Tibial artery (tissue), 4 donors: ENCODE results near the gene RIPK3.

ENCODE experiments used
- DNase-seq, 2 donors: peaks; one replicate each; pipeline ENCODE4 v3.0.0-alpha.2; 2019
- H3K27ac ChIP-seq, 2 donors: fragments of 200-600 bp; sonication (generic) in 1 of 2; 1 replicate in 1 of 2; 2 replicates in 1 of 2; pipeline ENCODE4 v1.5.1; 2018 to 2019; ENCODE audit warnings: mild to moderate bottlenecking in 1 of 2
- H3K27me3 ChIP-seq, 2 donors: fragments of 200-600 bp; sonication (generic) in 1 of 2; one replicate each; pipeline versions ENCODE4 v1.5.1 to v1.6.0; 2016 to 2019
- H3K36me3 ChIP-seq, 3 donors: fragments of 200-600 bp; sonication (generic) in 2 of 3; one replicate each; pipeline ENCODE4 v1.5.1; 2016 to 2019; ENCODE audit warnings: mild to moderate bottlenecking in 2 of 3
- H3K4me1 ChIP-seq, 4 donors: fragments of 200-600 bp; sonication (generic) in 2 of 4; 1 replicate in 3 of 4; 2 replicates in 1 of 4; pipeline ENCODE4 v1.5.1; 2016 to 2019
- H3K4me3 ChIP-seq, 2 donors: fragments of 200-600 bp; sonication (generic) in 1 of 2; 1 replicate in 1 of 2; 2 replicates in 1 of 2; pipeline ENCODE4 v1.5.1; 2018 to 2019; ENCODE audit warnings: mild to moderate bottlenecking in 2 of 2
- H3K9me3 ChIP-seq, 3 donors: fragments of 200-600 bp; sonication (generic) in 1 of 3; one replicate each; pipeline ENCODE4 v1.5.1; 2016 to 2019
- intact Hi-C: fragments of 100-400 bp; cut with DNase I; formaldehyde crosslinking; loops from one replicate; pipeline ENCODE4 v1.15.0; 2023; ENCODE audit warnings: low total_unique reads
- TF ChIP-seq, protein P1 (sequence below), 2 experiments: fragments of 200-600 bp in 1 of 2; fragments of 450-650 bp in 1 of 2; IDR thresholded peaks; one replicate each; pipeline ENCODE4 v1.5.1; 2017 to 2019; ENCODE audit warnings: antibody characterized with exemption in 2 of 2, mild to moderate bottlenecking in 1 of 2, moderate library complexity in 1 of 2

Gene RIPK3

DNA sequence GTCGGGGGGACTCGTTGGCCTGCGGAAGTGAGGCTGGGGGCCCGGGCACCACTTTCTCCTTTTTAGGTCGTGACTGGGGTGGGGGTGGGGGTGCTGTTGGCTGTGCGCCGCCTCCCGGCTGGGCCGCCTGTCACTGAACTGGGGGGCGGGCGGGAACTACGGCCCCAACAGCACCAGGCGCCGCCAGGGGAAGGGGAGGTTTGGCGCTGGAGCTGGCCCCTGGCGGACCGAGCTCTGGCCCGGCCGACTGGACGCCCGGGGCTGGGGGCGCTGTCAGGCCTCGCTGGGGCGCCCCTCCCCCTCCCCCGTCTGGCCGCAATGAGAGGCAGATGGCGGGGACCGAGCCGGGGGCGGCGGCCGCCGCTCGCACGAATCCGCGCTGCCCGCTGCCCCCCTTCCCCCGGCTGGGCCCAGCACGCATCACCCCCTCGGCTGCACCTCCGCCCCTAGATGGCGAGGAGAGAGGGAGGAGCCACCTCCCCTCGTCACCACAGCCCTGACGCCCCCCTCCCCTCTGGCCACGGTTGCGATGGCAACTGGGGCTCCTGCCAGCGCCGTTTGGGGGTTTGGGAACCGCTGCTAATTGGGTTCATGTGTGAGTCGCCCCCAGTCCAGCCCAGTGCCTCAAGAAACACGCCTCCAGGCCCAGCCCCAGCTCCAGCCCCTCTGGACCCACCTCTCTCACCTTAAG, 28.9 kb upstream of the RIPK3 start:
- H3K4me3 ChIP-seq: peak overlapping the region; percentile 74 to 84
- peak; percentile 46 to 81 for DNase-seq
- H3K27ac ChIP-seq: peak overlapping the region; percentile 97 to 98
- no peaks in the 10 kb centered on the region for H3K27me3 ChIP-seq
- no peaks in the 10 kb centered on the region for H3K9me3 ChIP-seq
- peaks cover 0 to 43% (median 27%) of the 10 kb centered on the region in 4 donors for H3K4me1 ChIP-seq
- peaks cover 4 to 20% (median 19%) of the 10 kb centered on the region in 3 donors for H3K36me3 ChIP-seq
- TF ChIP-seq, protein P1, sequence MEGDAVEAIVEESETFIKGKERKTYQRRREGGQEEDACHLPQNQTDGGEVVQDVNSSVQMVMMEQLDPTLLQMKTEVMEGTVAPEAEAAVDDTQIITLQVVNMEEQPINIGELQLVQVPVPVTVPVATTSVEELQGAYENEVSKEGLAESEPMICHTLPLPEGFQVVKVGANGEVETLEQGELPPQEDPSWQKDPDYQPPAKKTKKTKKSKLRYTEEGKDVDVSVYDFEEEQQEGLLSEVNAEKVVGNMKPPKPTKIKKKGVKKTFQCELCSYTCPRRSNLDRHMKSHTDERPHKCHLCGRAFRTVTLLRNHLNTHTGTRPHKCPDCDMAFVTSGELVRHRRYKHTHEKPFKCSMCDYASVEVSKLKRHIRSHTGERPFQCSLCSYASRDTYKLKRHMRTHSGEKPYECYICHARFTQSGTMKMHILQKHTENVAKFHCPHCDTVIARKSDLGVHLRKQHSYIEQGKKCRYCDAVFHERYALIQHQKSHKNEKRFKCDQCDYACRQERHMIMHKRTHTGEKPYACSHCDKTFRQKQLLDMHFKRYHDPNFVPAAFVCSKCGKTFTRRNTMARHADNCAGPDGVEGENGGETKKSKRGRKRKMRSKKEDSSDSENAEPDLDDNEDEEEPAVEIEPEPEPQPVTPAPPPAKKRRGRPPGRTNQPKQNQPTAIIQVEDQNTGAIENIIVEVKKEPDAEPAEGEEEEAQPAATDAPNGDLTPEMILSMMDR (IDR thresholded peaks at IDR 0.05): peak in 1 of 2 experiments; percentile 5
- intact Hi-C loops: no loop called here

DNA sequence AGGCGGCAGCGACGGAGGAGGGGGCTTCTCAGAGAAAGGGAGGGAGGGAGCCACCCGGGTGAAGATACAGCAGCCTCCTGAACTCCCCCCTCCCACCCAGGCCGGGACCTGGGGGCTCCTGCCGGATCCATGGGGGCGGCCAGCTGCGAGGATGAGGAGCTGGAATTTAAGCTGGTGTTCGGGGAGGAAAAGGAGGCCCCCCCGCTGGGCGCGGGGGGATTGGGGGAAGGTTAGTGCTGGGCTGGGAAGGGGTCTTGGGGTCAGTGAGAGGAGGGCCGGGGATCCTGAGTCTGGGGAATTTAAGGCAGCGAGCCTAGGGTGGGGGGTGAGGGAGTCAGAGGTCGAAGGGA, 28.4 kb upstream of the RIPK3 start:
- TF ChIP-seq, protein P1 (IDR thresholded peaks at IDR 0.05): no peak
- peaks cover 0 to 43% (median 27%) of the 10 kb centered on the region in 4 donors for H3K4me1 ChIP-seq
- intact Hi-C loops: no loop called here
- DNase-seq: no peak
- H3K4me3 ChIP-seq: peak overlapping the region; percentile 74 to 84
- no peaks in the 10 kb centered on the region for H3K27me3 ChIP-seq
- peaks cover 0 to 14% (median 14%) of the 10 kb centered on the region in 3 donors for H3K36me3 ChIP-seq
- H3K9me3 ChIP-seq: no peaks in the 10 kb centered on the region
- H3K27ac ChIP-seq: peak overlapping the region; percentile 97 to 98

DNA sequence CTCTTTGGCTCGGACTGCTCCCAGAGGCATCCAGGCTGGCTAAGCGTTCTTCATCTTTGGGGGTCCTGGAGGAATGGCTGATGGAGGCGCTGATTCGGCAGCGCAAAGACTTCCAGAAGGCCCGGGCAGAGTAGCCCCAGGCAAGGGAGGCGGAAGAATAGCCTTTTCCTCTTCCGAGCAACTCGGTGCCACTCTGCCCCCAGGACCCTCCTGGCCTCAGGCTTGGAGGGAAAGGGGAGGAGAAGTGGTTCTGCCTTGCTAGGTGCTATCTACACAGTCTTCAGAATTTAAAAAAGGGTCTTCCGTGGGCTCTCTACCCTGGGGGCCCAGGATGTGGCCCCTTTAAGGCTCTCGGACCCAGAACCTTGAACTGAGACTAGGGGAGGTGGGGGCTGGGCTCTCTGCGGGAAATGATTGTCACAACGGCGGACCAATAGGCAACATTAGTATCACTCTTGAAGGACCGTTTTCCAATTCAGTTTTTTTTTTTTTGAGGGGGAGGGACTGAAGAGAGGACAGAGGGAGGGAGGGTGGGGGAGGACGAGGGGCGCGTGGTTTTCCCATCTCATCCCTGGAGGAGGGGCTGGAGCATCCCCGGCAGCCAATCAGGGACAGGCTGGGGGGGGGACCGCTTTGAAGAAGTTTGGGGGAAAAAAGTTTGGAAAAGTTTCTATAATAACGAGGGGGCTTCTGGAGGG, 27.9 kb upstream of the RIPK3 start, which contains the start of gene NFATC4:
NFATC4 (plus strand) TSS at position 671 of the 698 bp plus-strand sequence. CDS start 157 bp downstream, outside the sequence.
- Histone ChIP-seq H3K4me1 (peaks cover 0 to 40% (median 26%) of the 10 kb centered on the region in 4 donors), H3K9me3 (no peaks in the 10 kb centered on the region), H3K27me3 (no peaks in the 10 kb centered on the region), H3K27ac (peak within 1 kb of the TSS; percentile 97 to 98), H3K36me3 (peaks cover 0 to 9% (median 9%) of the 10 kb centered on the region in 3 donors), H3K4me3 (peak within 1 kb of the TSS; percentile 74 to 84)
- DNase-seq: peak; percentile 88 to 92
- intact Hi-C loops: loop anchor here (2.0 kb wide), 1 partner anchor 63 kb away; no protein-coding TSS in a partner anchor
- TF ChIP-seq, protein P1 (IDR thresholded peaks at IDR 0.05): no peak

DNA sequence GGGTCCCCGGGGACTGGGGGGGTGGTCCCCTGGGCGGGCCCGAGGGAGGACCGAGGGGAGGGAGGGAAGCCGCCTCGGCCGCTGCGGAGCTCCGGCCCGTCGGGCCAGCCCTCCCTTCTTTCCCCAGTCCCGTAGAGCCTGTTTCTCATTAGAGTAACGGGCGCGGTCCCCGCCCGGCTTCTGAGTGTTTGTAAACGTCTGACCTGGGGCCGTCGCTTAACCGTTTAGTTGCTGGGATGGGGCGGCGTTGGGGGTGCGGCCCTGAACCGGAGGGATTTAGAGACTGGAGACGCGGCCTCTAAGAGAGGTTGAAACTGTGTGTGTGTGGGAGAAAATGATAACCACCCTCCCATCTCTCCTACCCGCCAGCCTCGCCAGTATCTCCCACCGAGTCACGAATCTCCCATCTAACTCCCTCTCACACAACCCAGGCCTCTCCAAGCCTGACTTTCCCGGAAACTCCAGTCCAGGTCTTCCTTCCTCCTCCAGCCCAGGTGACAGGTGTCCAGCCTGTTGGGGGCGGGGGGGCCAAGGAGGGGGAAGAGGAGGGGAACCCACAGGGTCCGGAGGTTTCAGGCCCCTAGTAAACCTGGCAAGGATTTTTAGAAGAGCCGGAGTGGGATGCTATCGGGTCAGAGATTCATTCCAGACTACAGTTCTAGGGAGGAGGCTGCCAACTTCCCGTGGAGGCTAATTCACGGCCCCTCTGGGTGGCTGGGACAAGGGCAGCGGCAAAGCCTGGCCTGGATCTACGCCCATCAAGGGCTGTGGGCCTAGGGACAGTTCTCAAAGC, 27.1 kb upstream of the RIPK3 start:
- no peaks in the 10 kb centered on the region for H3K9me3 ChIP-seq
- intact Hi-C loops: loop anchor here (2.0 kb wide), 1 partner anchor 64 kb away; no protein-coding TSS in a partner anchor
- peaks cover 0 to 32% (median 20%) of the 10 kb centered on the region in 4 donors for H3K4me1 ChIP-seq
- H3K4me3 ChIP-seq: peak overlapping the region; percentile 74 to 84
- TF ChIP-seq, protein P1 (IDR thresholded peaks at IDR 0.05): no peak
- peaks cover 0 to 4% (median 2%) of the 10 kb centered on the region in 3 donors for H3K36me3 ChIP-seq
- DNase-seq: peak; percentile 90 to 98
- no peaks in the 10 kb centered on the region for H3K27me3 ChIP-seq
- H3K27ac ChIP-seq: peak overlapping the region; percentile 97 to 98

DNA sequence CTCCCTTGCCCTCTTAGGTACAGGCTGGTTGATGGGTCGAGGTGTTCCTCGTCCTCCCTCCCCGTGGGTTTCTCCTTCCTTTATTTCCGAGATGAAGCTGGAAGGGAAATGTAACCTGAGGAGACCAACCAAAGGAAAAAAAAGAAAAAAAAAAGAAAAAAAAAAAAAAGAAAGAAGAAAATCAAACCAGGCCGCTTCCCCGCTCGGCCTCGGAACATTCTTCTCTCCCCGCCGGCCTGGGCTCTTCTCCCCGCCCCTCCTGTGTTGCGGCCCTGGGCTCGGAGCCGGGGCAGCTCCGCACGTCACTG, 26.6 kb upstream of the RIPK3 start:
- intact Hi-C loops: loop anchor here (2.0 kb wide), 1 partner anchor 64 kb away; no protein-coding TSS in a partner anchor

More for the DNA sequence above, 26.6 kb upstream of the RIPK3 start:
- H3K4me3 ChIP-seq: peak overlapping the region; percentile 74 to 84
- peaks cover 0 to 32% (median 20%) of the 10 kb centered on the region in 4 donors for H3K4me1 ChIP-seq
- DNase-seq: no peak
- H3K36me3 ChIP-seq: peaks cover 0 to 4% (median 0%) of the 10 kb centered on the region in 3 donors
- TF ChIP-seq, protein P1 (IDR thresholded peaks at IDR 0.05): no peak
- peak overlapping the region; percentile 97 to 98 for H3K27ac ChIP-seq
- no peaks in the 10 kb centered on the region for H3K9me3 ChIP-seq
- no peaks in the 10 kb centered on the region for H3K27me3 ChIP-seq
